ENCODE results near the gene ZKSCAN2. TPM values are rescaled to one million over a fixed set of nuclear protein-coding genes. Genes with fewer than 3 reads are reported as not detected.

Gene ZKSCAN2
- 8.4 TPM for total RNA-seq (ENCODE audit: insufficient read depth, low replicate concordance)

GRCh38 chr16:25257470-25257955 lies at the start of gene ZKSCAN2:
Gene ZKSCAN2, minus strand, starts transcription at chr16:25257845. Its CDS starts 718 bp downstream, at chr16:25257127.
- DNase-seq (ENCODE audit: low spot score): peak; percentile 93

GRCh38 chr16:25299792-25300590 lies 42.3 kb upstream of the ZKSCAN2 start:
- no peak for DNase-seq (ENCODE audit: low spot score)

GRCh38 chr16:25298165-25298872 lies 40.7 kb upstream of the ZKSCAN2 start:
- DNase-seq (ENCODE audit: low spot score): no peak

GRCh38 chr16:25297151-25297787 lies 39.6 kb upstream of the ZKSCAN2 start:
- no peak for DNase-seq (ENCODE audit: low spot score)

- DNase-seq (ENCODE audit: low spot score): no peak
Measured at GRCh38 chr16:25291580-25291979, 33.9 kb upstream of the ZKSCAN2 start.

- no peak for DNase-seq (ENCODE audit: low spot score)
Measured at GRCh38 chr16:25289466-25289865, 31.8 kb upstream of the ZKSCAN2 start.

- DNase-seq (ENCODE audit: low spot score): no peak
Measured at GRCh38 chr16:25279491-25279890, 21.8 kb upstream of the ZKSCAN2 start.

- no peak for DNase-seq (ENCODE audit: low spot score)
Measured at GRCh38 chr16:25271421-25271820, 13.8 kb upstream of the ZKSCAN2 start.

GRCh38 chr16:25270577-25270976 lies 12.9 kb upstream of the ZKSCAN2 start:
- DNase-seq (ENCODE audit: low spot score): no peak

GRCh38 chr16:25269879-25270278 lies 12.2 kb upstream of the ZKSCAN2 start:
- DNase-seq (ENCODE audit: low spot score): no peak

GRCh38 chr16:25265968-25266367 lies 8.3 kb upstream of the ZKSCAN2 start:
- no peak for DNase-seq (ENCODE audit: low spot score)

- DNase-seq (ENCODE audit: low spot score): peak; percentile 12
Measured at GRCh38 chr16:25264597-25264996, 7.0 kb upstream of the ZKSCAN2 start.

- no peak for DNase-seq (ENCODE audit: low spot score)
Measured at GRCh38 chr16:25260416-25260815, 2.8 kb upstream of the ZKSCAN2 start.

GRCh38 chr16:25258861-25259179 lies 1.2 kb upstream of the ZKSCAN2 start:
- DNase-seq (ENCODE audit: low spot score): no peak

- DNase-seq (ENCODE audit: low spot score): peak; percentile 88
Measured at GRCh38 chr16:25257956-25258860, 563 bp upstream of the ZKSCAN2 start.

GRCh38 chr16:25256695-25257469 lies 763 bp downstream of the ZKSCAN2 start:
- peak; percentile 24 for DNase-seq (ENCODE audit: low spot score)

GRCh38 chr16:25253322-25253721 lies 4.3 kb downstream of the ZKSCAN2 start:
- DNase-seq (ENCODE audit: low spot score): no peak

GRCh38 chr16:25250467-25250866 lies 7.2 kb downstream of the ZKSCAN2 start:
- DNase-seq (ENCODE audit: low spot score): no peak

GRCh38 chr16:25235991-25236390 lies 21.7 kb downstream of the ZKSCAN2 start:
- DNase-seq (ENCODE audit: low spot score): no peak

GRCh38 chr16:25228372-25228771 lies 29.3 kb downstream of the ZKSCAN2 start:
- no peak for DNase-seq (ENCODE audit: low spot score)
